GM18520 (cell line): ENCODE results near the gene IGIP.
A peak's percentile ranks its signal among the peaks of the same experiment; 100 is the strongest.

Experiments
- ATAC-seq: cut with Tn5 transposase; IDR thresholded peaks from one replicate; pipeline ENCODE4 v1.9.1; 2021; ENCODE audit not compliant: unreplicated experiment

Gene IGIP

GRCh38 chr5:140162275-140162674 lies 36.5 kb downstream of the IGIP start:
- ATAC-seq, result no peak

DNA sequence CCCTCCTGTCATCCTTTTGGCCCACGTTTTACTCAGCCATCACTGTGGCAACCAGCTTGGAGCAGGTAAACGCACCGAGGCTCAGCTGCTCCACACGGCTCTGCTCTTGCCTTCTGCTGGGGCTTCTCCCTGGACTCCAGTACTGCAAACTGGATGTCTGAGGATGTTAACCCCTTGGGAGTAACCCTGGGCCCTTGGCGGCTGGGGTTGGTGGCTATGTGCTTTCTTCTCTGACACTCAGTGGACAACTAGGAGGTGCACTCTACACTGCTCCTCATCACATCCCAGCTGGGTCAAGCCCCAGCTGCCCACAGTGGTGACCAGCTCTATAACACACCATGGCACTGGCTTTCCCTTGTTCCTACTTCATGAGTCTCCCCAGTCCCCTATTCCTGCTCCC lies 37.0 kb downstream of the IGIP start:
- ATAC-seq, result no peak

- ATAC-seq, result no peak
Observed at GRCh38 chr5:140165101-140165922, 39.6 kb downstream of the IGIP start.

GRCh38 chr5:140165923-140166270 lies 40.2 kb downstream of the IGIP start:
- ATAC-seq, result no peak

DNA sequence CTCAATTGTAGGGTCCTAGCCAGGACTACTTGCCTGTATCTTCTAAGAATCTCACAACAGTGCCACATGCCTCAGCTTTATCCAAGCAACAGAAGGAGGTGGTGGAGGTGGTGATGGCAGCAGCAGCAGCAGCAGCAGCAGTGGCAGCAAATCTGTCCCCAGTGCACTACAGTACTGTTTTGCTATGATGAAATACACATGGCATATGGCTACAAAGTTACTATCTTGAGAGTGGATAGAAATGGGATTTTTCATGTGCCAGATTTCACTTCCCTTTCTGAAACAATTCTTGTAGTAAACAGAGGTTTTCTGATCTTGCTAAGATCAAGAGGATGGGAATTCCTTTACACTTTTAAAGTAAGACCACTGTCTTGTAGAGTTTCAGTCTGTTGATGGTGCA lies 41.2 kb downstream of the IGIP start:
- ATAC-seq, result no peak

GRCh38 chr5:140168371-140168770 lies 42.6 kb downstream of the IGIP start:
- ATAC-seq, result no peak

- no peak for ATAC-seq
Observed at GRCh38 chr5:140169410-140169809, 43.7 kb downstream of the IGIP start.

DNA sequence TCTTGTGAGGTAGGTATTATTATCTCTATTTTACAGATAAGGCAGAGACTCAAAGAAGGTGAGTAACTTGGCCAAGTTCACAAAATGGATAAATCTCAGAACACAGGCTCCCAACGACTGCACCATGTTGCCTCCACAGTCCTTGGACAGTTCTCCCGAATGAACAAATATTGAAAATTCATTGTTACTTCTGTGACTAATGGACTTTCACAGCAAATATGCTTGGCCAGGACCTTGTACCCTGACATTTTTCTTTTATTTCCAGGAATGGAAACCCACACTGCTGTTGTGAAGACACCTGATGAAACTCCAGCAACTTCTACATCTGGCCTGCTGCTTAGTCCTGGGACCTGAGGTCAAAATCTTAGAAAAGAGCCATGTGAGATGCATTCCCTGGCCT lies 46.7 kb downstream of the IGIP start:
- no peak for ATAC-seq

DNA sequence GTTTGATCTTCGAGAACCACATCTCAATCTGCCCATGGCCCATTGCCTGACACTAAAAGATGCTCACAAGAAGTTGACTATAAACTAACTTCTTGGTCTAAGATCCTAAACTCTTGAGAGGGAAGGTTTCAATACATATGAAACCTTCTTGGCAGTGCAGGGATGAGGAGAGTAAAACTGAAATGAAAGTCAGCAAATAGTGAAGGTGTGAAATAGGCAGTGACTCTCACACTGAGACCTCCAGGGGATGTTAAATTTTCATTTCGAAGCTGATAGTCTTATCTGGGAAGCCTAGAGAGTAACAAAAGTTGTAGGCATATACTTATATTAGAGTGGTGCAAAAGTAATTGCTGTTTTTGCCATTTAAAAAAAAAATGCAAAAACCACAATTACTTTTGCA lies 48.3 kb downstream of the IGIP start:
- no peak for ATAC-seq

- peak; percentile 91 for ATAC-seq
Observed at GRCh38 chr5:140174465-140175366, 49.0 kb downstream of the IGIP start, which contains the start of gene CYSTM1. Gene CYSTM1 (plus strand): TSS chr5:140175188. CDS start chr5:140194466, 19,278 bp downstream.

DNA sequence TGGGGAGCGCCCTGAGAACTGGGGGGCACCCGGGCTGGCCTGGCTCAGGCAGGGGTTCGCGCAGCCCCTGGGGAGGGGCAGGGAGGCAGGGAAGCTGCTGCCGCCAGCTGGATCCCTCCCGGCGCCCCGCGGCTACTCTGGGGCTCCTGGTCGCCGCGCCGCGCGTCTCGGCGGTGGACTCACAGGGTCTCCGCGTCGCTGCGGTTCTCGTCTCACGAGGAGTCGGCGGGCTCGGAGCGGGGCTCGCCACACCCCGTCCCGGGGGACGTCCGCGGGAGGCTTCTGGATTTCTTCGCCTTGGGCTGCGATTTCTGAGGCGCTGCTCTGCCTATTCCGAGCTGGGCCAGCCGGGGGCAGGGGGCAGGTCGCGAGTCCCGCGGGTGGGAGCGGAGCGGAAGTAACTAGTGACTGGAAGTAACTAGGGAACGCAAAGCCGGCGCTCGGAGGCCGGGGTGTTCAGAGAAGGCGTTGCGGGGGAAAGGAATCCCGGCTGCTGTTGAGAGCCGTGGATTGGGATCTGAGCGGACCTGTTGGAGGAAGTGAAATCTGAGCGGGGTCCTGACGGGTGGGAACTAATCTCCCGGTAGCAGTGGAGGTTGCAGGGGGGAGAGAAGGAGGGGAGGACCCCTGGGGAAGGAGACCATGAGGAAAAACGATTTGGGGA lies 49.8 kb downstream of the IGIP start:
- peak; percentile 21 for ATAC-seq

- ATAC-seq, result no peak
Observed at GRCh38 chr5:140176031-140176387, 50.3 kb downstream of the IGIP start.

DNA sequence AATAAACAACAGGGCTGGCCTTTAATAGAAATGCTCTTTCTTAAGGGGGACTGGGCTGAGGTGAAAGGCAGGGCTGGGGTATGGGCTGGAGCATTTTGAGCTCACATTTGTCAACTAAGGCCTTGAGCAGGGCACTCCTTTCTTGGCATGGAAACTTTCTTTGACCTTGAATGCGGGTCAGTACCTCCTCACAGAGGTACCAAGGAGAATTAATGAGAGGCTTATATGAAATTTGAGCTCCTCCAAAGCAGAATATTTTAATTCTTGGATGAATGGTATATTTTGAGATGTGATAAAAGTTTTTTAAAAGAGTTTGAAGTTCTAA lies 52.3 kb downstream of the IGIP start:
- ATAC-seq, result no peak

DNA sequence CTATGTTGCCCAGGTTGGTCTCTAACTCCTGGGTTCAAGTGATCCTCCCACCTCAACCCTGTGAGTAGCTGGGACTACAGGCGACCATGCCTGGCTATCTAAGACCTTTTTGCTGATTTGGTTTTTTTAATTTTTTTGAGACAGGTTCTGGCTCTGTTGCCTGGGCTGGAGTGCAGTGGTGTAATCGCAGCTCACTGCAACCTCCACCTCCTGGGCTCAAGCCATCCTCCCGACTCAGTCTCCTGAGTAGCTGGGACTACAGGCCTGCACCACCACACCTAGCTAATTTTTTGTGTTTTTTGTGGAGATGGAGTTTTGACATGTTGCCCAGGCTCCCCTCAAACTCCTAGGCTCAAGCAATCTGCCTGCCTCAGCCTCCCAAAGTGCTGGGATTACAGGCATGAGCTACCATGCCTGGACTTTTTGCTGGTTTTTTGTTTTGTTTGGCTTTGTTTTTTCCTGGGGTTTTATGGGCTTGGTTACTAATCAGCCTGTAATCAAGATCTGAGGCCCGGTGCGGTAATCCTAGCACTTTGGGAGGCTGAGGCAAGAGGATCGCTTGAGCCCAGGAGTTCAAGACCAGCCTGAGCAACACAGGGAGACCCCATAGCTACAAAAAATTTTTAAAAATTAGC lies 52.9 kb downstream of the IGIP start:
- no peak for ATAC-seq
